ENCODE data around the gene PSENEN.

Gene PSENEN

GRCh38 chr19:35736913-35737886, 8.3 kb upstream of the PSENEN start:
- DNase-seq, result no peak

GRCh38 chr19:35738021-35738886, 7.2 kb upstream of the PSENEN start:
- no peak for DNase-seq

- DNase-seq, result no peak
These were observed 6.6 kb upstream of the PSENEN start for GRCh38 chr19:35738887-35739229.

- DNase-seq, result no peak
These were observed 6.0 kb upstream of the PSENEN start for GRCh38 chr19:35739275-35740107.

- DNase-seq, result no peak
These were observed 5.4 kb upstream of the PSENEN start for GRCh38 chr19:35740108-35740422.

GRCh38 chr19:35740423-35741202, 4.8 kb upstream of the PSENEN start:
- DNase-seq, result peak; percentile 86

- DNase-seq, result no peak
These were observed 4.3 kb upstream of the PSENEN start for GRCh38 chr19:35741203-35741515.

GRCh38 chr19:35742121-35742724, 3.2 kb upstream of the PSENEN start, which contains the start of gene IGFLR1:
IGFLR1 (minus strand) TSS chr19:35742452; CDS start chr19:35741180, 1,272 bp downstream.
- DNase-seq, result no peak

GRCh38 chr19:35743640-35744429, 1.6 kb upstream of the PSENEN start:
- no peak for DNase-seq

GRCh38 chr19:35744430-35745327, 772 bp upstream of the PSENEN start:
- peak; percentile 89 for DNase-seq

GRCh38 chr19:35746087-35746462, 624 bp downstream of the PSENEN start:
- no peak for DNase-seq

- DNase-seq, result no peak
These were observed 1.1 kb downstream of the PSENEN start for GRCh38 chr19:35746531-35746930.

GRCh38 chr19:35748106-35749020, 2.9 kb downstream of the PSENEN start, which contains the start of gene LIN37:
LIN37 (plus strand) TSS chr19:35748576; CDS start chr19:35748725, 149 bp downstream.
- DNase-seq, result peak; percentile 97

GRCh38 chr19:35750167-35750566, 4.7 kb downstream of the PSENEN start:
- no peak for DNase-seq

GRCh38 chr19:35751839-35752745, 6.6 kb downstream of the PSENEN start:
- no peak for DNase-seq

GRCh38 chr19:35752746-35753350, 7.4 kb downstream of the PSENEN start:
- no peak for DNase-seq
